ENCODE data around the gene HSD17B8.

HSD17B8 gene

DNA sequence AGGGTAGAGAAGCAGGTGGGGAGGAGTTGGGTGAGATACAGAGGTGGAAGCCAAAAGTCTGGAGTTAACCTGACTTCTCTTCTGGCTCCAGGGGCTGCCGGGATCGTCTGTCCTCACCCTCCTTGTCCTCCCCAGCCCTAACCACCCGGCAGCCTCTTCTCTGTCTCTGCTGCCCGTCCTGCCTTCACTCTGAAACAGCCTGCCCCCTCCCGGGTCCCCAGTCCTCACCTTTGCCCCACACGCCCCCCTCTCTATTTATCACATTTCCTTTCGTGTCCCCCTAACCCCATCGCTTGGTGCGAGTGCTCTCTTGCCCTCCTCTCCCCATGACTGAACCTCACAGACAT, 9.5 kb downstream of the HSD17B8 start:
- peaks cover 10% of the 10 kb centered on the region; the same call in 1 of the 2 replicates for H4K20me1 ChIP-seq (ENCODE audit: insufficient read depth, low read length)
- H3K4me1 ChIP-seq (ENCODE audit: insufficient read depth, low read length), result peaks cover 22% of the 10 kb centered on the region
- H2AFZ ChIP-seq (ENCODE audit: low read depth, low read length), result no peak overlapping the region
- H3K27me3 ChIP-seq (ENCODE audit: insufficient read depth, low read length, poor library complexity), result peaks cover 35% of the 10 kb centered on the region
- H3K36me3 ChIP-seq (ENCODE audit: insufficient read depth, low read length), result peaks cover 13% of the 10 kb centered on the region
- DNase-seq (no peak), ATAC-seq (ENCODE audit: insufficient read depth, low read depth) (0 out of 3 replicates have a peak, but pooled peaks have one; percentile 9)
- no peaks in the 10 kb centered on the region for H3K9me3 ChIP-seq (ENCODE audit: insufficient read depth, low read length, severe bottlenecking)
- TF ChIP-seq, protein P1, sequence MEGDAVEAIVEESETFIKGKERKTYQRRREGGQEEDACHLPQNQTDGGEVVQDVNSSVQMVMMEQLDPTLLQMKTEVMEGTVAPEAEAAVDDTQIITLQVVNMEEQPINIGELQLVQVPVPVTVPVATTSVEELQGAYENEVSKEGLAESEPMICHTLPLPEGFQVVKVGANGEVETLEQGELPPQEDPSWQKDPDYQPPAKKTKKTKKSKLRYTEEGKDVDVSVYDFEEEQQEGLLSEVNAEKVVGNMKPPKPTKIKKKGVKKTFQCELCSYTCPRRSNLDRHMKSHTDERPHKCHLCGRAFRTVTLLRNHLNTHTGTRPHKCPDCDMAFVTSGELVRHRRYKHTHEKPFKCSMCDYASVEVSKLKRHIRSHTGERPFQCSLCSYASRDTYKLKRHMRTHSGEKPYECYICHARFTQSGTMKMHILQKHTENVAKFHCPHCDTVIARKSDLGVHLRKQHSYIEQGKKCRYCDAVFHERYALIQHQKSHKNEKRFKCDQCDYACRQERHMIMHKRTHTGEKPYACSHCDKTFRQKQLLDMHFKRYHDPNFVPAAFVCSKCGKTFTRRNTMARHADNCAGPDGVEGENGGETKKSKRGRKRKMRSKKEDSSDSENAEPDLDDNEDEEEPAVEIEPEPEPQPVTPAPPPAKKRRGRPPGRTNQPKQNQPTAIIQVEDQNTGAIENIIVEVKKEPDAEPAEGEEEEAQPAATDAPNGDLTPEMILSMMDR (IDR thresholded peaks at IDR 0.05; ENCODE audit: borderline replicate concordance, extremely low read depth, low read length, poor library complexity, severe bottlenecking), result no peak
- TF ChIP-seq EZH2 (IDR thresholded peaks at IDR 0.05; ENCODE audit: borderline replicate concordance, low read depth, low read length, severe bottlenecking), result no peak
- H3K9ac ChIP-seq (ENCODE audit: low read depth, low read length), result no peak overlapping the region
- no peak overlapping the region for H3K4me3 ChIP-seq (ENCODE audit: low read depth in 1 of 2, low read length in 2 of 2)
- H3K4me2 ChIP-seq (ENCODE audit: insufficient read depth, low read length), result no peak overlapping the region
- H3K79me2 ChIP-seq (ENCODE audit: insufficient read depth, low read length), result 0 out of 2 replicates have a peak, but pooled peaks cover 4% of the 10 kb centered on the region
- H3K27ac ChIP-seq (ENCODE audit: low read length), result no peak overlapping the region

DNA sequence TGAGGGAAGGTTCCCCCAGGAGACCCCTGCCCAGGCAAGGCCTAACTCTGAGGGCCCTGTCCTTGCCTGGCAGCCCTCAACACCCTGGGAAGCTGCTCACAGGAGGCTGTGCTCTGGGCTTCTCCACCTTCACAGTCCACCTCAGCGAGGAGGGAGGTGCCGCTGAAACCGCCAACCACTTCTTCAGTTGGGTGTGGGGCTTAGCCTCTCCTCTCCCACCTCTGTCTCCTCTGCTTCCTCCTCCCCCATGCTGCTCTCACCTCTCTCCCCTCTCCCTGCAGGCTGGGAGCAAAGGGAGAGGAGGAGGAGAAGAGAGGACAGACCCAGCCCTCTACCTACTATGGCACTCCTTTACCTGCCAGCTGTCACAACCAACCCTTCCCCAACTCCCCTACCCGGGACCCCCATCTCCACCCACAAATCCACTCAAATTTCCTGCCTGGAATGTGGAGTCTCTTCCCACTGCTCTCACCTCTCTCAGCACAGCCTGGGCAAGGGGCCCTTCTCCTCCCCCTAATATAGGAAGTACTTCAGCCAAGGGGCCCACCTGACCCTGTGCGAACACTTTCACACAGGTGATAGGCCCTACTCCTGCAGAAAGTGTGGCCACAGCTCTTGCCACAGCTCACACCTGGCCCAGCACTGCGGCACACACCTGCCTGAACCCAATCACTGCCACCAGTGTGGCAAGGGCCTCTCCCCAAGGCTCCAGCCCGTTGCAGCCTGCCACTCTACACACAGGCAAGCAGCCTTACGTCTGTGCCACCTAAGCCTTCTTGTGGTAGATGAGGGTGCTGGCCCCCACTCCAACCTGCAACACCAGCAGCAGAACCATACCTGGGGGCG, 11.0 kb downstream of the HSD17B8 start:
- Histone ChIP-seq H3K4me3 (ENCODE audit: low read depth in 1 of 2, low read length in 2 of 2) (no peak overlapping the region), H3K27ac (ENCODE audit: low read length) (no peak overlapping the region), H3K9ac (ENCODE audit: low read depth, low read length) (no peak overlapping the region), H3K36me3 (ENCODE audit: insufficient read depth, low read length) (peaks cover 2% of the 10 kb centered on the region), H4K20me1 (ENCODE audit: insufficient read depth, low read length) (peaks cover 7% of the 10 kb centered on the region; the same call in 1 of the 2 replicates), H3K4me1 (ENCODE audit: insufficient read depth, low read length) (peaks cover 12% of the 10 kb centered on the region), H3K79me2 (ENCODE audit: insufficient read depth, low read length) (no peaks in the 10 kb centered on the region), H2AFZ (ENCODE audit: low read depth, low read length) (no peak overlapping the region), H3K27me3 (ENCODE audit: insufficient read depth, low read length, poor library complexity) (peaks cover 35% of the 10 kb centered on the region), H3K4me2 (ENCODE audit: insufficient read depth, low read length) (no peak overlapping the region), H3K9me3 (ENCODE audit: insufficient read depth, low read length, severe bottlenecking) (no peaks in the 10 kb centered on the region)
- ATAC-seq (ENCODE audit: insufficient read depth, low read depth) (no peak), DNase-seq (no peak)
- no peak for TF ChIP-seq EZH2 (IDR thresholded peaks at IDR 0.05; ENCODE audit: borderline replicate concordance, low read depth, low read length, severe bottlenecking)
- TF ChIP-seq, protein P1 (IDR thresholded peaks at IDR 0.05; ENCODE audit: borderline replicate concordance, extremely low read depth, low read length, poor library complexity, severe bottlenecking), result no peak

DNA sequence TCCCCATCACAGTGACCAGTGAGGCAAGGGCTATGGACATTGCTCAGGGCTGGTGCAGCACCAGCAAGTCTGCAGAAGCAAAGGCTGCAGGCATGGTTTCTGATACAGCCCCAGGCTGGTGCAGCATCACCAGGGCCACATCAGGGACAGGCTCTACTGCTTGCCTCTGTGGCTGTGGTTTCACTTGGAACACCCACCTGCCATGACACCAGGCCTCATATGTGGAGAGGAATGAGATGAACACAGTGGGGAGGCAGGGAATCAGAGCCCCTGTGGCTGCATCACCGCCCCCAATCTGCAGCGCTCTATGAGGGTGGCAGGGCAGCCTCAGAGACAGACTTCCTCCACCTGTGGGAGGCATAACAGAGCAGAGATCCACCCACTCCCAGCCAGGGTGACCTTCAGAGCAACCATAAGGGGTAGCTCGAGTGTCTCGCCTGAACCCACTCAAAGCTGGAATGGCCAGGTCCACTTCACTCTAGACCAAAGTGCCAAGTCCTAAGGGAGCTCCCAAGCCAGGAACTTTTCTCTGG, 11.7 kb downstream of the HSD17B8 start:
- Histone ChIP-seq H3K4me2 (ENCODE audit: insufficient read depth, low read length) (no peak overlapping the region), H2AFZ (ENCODE audit: low read depth, low read length) (no peak overlapping the region), H3K9me3 (ENCODE audit: insufficient read depth, low read length, severe bottlenecking) (no peaks in the 10 kb centered on the region), H3K4me1 (ENCODE audit: insufficient read depth, low read length) (peaks cover 12% of the 10 kb centered on the region), H3K4me3 (ENCODE audit: low read depth in 1 of 2, low read length in 2 of 2) (no peak overlapping the region), H3K36me3 (ENCODE audit: insufficient read depth, low read length) (no peaks in the 10 kb centered on the region; the same call in 1 of the 2 replicates), H3K79me2 (ENCODE audit: insufficient read depth, low read length) (no peaks in the 10 kb centered on the region), H3K9ac (ENCODE audit: low read depth, low read length) (no peak overlapping the region), H3K27me3 (ENCODE audit: insufficient read depth, low read length, poor library complexity) (peaks cover 35% of the 10 kb centered on the region), H4K20me1 (ENCODE audit: insufficient read depth, low read length) (peaks cover 7% of the 10 kb centered on the region; the same call in 1 of the 2 replicates), H3K27ac (ENCODE audit: low read length) (no peak overlapping the region)
- no peak for TF ChIP-seq EZH2 (IDR thresholded peaks at IDR 0.05; ENCODE audit: borderline replicate concordance, low read depth, low read length, severe bottlenecking)
- TF ChIP-seq, protein P1 (IDR thresholded peaks at IDR 0.05; ENCODE audit: borderline replicate concordance, extremely low read depth, low read length, poor library complexity, severe bottlenecking), result no peak
- ATAC-seq (ENCODE audit: insufficient read depth, low read depth) (0 out of 3 replicates have a peak, but pooled peaks have one; percentile 17), DNase-seq (no peak)

All from DND-41 (cell line).